Common myeloid progenitor, CD34-positive (primary cell): ENCODE results near the gene TM9SF1.

ENCODE experiments used
- CTCF ChIA-PET: fragments of 350-600 bp; sonication (Branson Sonifier 250); formaldehyde crosslinking; loops from one replicate; lab custom pipeline; 2021; ENCODE audit warnings: antibody characterized with exemption; lab: Charles Lee
- POLR2A ChIA-PET: fragments of 350-600 bp; sonication (Branson Sonifier 250); formaldehyde crosslinking; loops from one replicate; lab custom pipeline; 2021; ENCODE audit warnings: antibody characterized with exemption; lab: Charles Lee
- DNase-seq, 3 donors: peaks; one replicate each; pipeline versions ENCODE4 v3.0.0 to v3.0.0-alpha.2; 2013
- H3K27ac ChIP-seq, 2 experiments: 1 replicate in 1 of 2; 2 replicates in 1 of 2; pipeline ENCODE4 v1.7.0; 2013; ENCODE audit warnings: inconsistent platforms in 2 of 2, low read length in 2 of 2, mild to moderate bottlenecking in 2 of 2, low read depth in 1 of 2, moderate library complexity in 1 of 2; ENCODE audit not compliant: severe bottlenecking in 2 of 2, insufficient read depth in 1 of 2, poor library complexity in 1 of 2
- H3K27me3 ChIP-seq, 5 experiments: replicated peaks in 2 of 5; 1 replicate in 3 of 5; 2 replicates in 2 of 5; pipeline versions ENCODE4 v1.6.1 to v1.7.0; 2013; ENCODE audit warnings: low read length in 4 of 5, mild to moderate bottlenecking in 2 of 5, moderate library complexity in 2 of 5, inconsistent platforms in 1 of 5; ENCODE audit not compliant: insufficient read depth in 5 of 5, control insufficient read depth in 4 of 5
- H3K36me3 ChIP-seq, 4 experiments: 1 replicate in 2 of 4; 2 replicates in 2 of 4; pipeline versions ENCODE4 v1.6.1 to v1.7.0; 2013; ENCODE audit warnings: low read length in 3 of 4, control low read depth in 1 of 4, mild to moderate bottlenecking in 1 of 4; ENCODE audit not compliant: control insufficient read depth in 4 of 4, insufficient read depth in 4 of 4
- H3K4me1 ChIP-seq, 4 experiments: 1 replicate in 3 of 4; 2 replicates in 1 of 4; pipeline versions ENCODE4 v1.6.1 to v1.7.1; 2013; ENCODE audit warnings: low read length in 3 of 4, mild to moderate bottlenecking in 3 of 4, control low read depth in 1 of 4, inconsistent platforms in 1 of 4, moderate library complexity in 1 of 4; ENCODE audit not compliant: control insufficient read depth in 4 of 4, insufficient read depth in 4 of 4; ENCODE audit errors: control extremely low read depth in 1 of 4
- H3K4me3 ChIP-seq, 7 experiments: 1 replicate in 4 of 7; 2 replicates in 3 of 7; pipeline versions ENCODE4 v1.5.1 to v1.7.0; 2013; ENCODE audit warnings: mild to moderate bottlenecking in 7 of 7, low read length in 6 of 7, moderate library complexity in 6 of 7, inconsistent platforms in 2 of 7, low read depth in 2 of 7, control low read depth in 1 of 7; ENCODE audit not compliant: insufficient read depth in 4 of 7, control insufficient read depth in 1 of 7; ENCODE audit errors: extremely low read depth in 1 of 7
- H3K9me3 ChIP-seq, 5 experiments: 1 replicate in 4 of 5; 2 replicates in 1 of 5; pipeline versions ENCODE4 v1.6.1 to v1.7.1; 2013; ENCODE audit warnings: low read length in 4 of 5, mild to moderate bottlenecking in 2 of 5, inconsistent platforms in 1 of 5, low read depth in 1 of 5, moderate library complexity in 1 of 5; ENCODE audit not compliant: control insufficient read depth in 4 of 5, insufficient read depth in 2 of 5; ENCODE audit errors: control extremely low read depth in 1 of 5
- WGBS: methylation state at CpG from one replicate; pipeline ENCODE4 v1.1.5; 2013; ENCODE audit not compliant: insufficient coverage; 5-methylcytosine and 5-hydroxymethylcytosine counted together

Gene TM9SF1

DNA sequence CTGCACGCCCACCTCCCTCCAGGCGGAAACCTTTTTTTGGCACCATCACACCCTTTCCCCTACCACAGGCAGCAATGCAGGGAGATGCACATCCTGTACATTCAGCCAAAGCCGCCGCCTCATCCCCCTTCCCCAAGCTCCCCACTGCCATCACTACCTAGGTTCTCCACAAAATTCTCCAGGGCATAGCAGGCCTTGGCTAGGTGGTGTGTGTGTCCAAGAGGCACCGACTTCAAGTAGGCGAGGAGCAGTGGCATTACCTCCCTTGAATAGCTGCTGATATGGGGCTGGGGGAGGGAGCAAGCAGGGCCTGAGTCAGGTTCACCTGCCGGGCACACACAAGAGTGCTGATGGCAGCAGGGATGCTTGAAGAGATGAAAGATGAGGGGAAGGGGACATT lies 10.2 kb downstream of the TM9SF1 start:
- H3K36me3 ChIP-seq = peaks cover 11 to 79% (median 50%) of the 10 kb centered on the region in 4 experiments
- H3K27ac ChIP-seq = no peak overlapping the region

DNA sequence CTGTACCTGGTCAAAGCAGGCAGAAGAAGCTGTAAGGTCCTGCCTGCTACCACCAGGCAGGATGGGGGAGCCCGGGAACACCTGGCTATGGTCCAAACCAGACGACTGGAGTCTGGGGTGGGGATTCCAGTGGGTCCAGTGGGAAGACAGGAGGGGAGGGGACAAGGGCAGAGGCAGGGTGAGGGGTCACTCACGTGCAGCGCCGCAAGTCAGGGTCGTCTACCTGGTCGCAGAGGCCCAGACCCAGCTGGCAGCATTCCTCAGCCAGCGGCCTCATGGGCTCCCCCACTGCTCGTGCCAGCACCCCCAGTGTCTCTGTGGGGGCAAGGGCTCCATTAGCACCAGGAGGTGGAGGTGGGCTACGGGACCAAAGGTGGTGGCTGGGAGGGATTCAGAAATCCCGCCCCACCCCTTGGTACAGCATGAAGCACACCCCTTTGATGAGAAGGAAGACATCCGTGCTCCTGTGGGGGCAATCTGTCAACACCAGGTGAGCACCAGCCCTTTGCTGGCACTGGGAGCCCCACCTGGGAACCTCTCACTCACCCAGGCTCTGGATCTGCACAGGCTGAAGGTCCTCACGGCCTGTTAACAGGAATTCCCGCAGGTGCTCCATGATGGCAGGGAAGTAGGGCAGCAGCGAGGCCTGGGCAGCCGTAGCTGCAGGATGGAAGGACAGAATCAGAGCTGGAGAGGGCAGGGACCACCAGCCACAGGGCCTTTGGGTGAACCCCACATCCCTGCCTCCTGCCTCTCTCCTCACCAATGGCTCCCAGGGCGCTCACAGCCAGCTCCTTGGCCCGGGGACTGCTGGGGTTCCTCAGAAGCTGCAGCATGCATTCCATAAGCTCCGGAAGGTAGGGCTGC lies 10.9 kb downstream of the TM9SF1 start:
- Histone ChIP-seq H3K4me1 (peaks cover 0 to 21% (median 18%) of the 10 kb centered on the region in 4 experiments), H3K4me3 (no peak overlapping the region), H3K36me3 (peaks cover 11 to 84% (median 57%) of the 10 kb centered on the region in 4 experiments), H3K27me3 (no peaks in the 10 kb centered on the region), H3K9me3 (no peaks in the 10 kb centered on the region), H3K27ac (no peak overlapping the region)
- POLR2A ChIA-PET = no interaction called here
- WGBS = 96% methylated on average over 19 of the region's 19 CpGs
- no peak for DNase-seq
- CTCF ChIA-PET = interaction anchor here (1.4 to 3.2 kb wide), 2 partner anchors 58 kb away, joined by 4 to 14 read pairs; partner anchors contain the start of gene TINF2

More for the DNA sequence above, 10.2 kb downstream of the TM9SF1 start:
- H3K9me3 ChIP-seq = no peaks in the 10 kb centered on the region
- CTCF ChIA-PET = interaction anchor here (0.9 to 4.4 kb wide), 4 partner anchors 10 to 59 kb away, joined by 4 to 19 read pairs (median 10); partner anchors contain the start of genes REC8, TINF2 and TM9SF1
- H3K27me3 ChIP-seq = no peaks in the 10 kb centered on the region
- H3K4me1 ChIP-seq = peaks cover 0 to 25% (median 20%) of the 10 kb centered on the region in 4 experiments
- no peak for DNase-seq
- POLR2A ChIA-PET = no interaction called here
- H3K4me3 ChIP-seq = no peak overlapping the region
- 100% methylated on average over 2 of the region's 7 CpGs for whole genome bisulfite sequencing

DNA sequence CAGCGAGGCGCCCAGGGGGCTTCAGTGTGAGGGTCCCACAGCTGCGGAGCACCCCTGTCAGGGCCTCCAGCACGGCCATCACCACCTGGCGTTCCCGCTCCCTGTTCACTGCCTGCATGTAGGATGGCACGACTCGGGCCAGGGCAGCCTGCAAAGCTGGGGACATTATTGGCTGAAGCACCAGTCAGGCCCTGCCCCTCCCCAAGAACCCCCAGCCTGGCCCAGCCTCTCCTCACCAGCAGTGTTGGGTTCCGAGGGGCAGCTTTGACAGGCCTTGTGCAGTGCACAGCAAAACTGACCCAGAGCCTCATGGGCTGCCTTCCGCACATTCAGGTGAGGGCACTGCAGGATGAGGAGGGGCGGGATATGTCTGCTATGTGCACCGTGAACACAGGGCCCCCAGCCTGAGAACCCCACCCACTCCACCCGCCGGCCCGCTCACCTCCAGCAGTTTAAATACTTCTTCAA lies 12.2 kb downstream of the TM9SF1 start:
- Histone ChIP-seq H3K4me3 (no peak overlapping the region), H3K9me3 (no peaks in the 10 kb centered on the region), H3K27ac (no peak overlapping the region), H3K4me1 (peaks cover 0 to 10% (median 9%) of the 10 kb centered on the region in 4 experiments), H3K36me3 (peaks cover 14 to 93% (median 70%) of the 10 kb centered on the region in 4 experiments), H3K27me3 (no peaks in the 10 kb centered on the region)
- ChIA-PET CTCF (no interaction called here), POLR2A (no interaction called here)
- WGBS = 96% methylated on average over 13 of the region's 15 CpGs
- DNase-seq = no peak

DNA sequence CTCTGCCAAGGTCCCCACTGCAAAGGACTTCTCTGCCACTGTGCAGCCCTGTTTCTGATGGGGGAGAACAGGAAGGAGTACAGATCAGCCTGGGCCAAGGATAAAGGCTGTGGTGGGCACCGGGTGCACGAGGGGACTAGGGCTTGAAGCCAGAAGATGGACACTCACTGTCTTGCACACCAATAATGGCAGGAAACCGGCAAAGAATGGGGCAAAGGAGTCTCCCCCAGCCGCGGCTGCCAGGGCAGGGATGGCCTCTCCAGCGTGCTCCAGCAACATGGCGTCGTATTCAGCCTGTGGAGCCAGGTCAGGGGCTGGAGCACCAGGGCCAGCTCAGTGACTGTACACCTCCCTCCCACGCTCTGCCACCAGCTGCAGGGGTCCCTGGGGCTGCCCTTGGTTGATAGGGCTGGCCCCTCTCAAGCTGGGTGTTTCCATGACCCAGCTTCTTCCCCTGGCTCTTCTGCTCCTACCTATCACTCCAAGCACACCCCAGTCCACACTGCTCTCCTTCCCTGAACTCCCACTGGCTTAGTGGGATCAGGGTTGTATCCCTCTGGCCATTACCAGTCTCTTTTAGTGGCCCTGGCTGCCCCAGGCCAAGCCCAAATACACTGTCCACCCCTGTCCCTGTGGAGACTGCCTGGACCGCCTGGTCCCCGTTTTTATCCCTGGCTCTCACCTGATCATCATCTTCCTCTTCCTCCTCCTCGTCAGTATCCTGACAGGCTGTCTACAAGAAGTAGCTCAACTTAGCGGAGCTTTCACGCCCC lies 12.9 kb downstream of the TM9SF1 start:
- Histone ChIP-seq H3K4me1 (peaks cover 0 to 2% (median 1%) of the 10 kb centered on the region in 4 experiments), H3K36me3 (peaks cover 14 to 94% (median 77%) of the 10 kb centered on the region in 4 experiments), H3K9me3 (no peaks in the 10 kb centered on the region), H3K27ac (peak overlapping the region in 1 of 2 experiments; percentile 6), H3K4me3 (no peak overlapping the region), H3K27me3 (no peaks in the 10 kb centered on the region)
- DNase-seq = no peak
- WGBS = 93% methylated on average over 11 of the region's 14 CpGs
- ChIA-PET POLR2A (no interaction called here), CTCF (interaction anchor here (1.6 kb wide), 1 partner anchor 115 kb away, joined by 4 read pairs; no protein-coding TSS in a partner anchor)

DNA sequence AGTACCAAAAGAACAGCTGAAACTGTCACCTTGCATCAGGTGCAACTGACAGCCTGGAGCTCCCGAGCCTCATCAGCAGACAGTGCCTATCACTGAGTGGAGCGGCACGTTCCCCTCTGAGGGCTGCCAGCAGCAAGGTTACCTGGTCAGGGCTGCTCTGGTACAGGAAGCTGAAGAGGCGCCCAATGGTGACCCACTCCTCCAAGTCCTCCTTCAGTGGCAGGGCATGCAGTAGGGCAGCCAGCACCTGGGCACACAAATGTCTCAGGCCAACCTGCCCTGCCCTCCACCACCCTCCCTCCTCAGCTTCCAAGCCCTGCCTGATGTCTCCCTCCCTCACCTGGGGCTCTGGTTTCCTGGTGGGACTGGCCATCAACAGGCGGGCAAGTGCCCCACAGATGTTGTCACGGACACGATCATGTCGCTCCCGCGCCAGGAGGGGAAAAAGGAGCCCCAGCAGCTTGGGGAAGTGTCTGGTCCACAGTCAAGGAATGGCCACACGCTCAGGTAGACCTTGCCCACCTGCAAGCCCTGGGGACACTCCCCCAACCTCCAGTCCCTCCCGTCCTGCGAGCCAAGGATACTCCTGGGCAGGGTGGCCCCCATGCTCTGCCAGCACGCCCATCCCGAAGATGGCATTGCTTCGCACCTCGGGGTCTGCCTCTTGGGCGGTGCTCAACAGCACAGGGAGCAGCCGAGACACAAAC lies 13.7 kb downstream of the TM9SF1 start:
- no peaks in the 10 kb centered on the region for H3K4me1 ChIP-seq
- 95% methylated on average over 14 of the region's 19 CpGs for WGBS
- no peaks in the 10 kb centered on the region for H3K9me3 ChIP-seq
- peaks cover 14 to 100% (median 77%) of the 10 kb centered on the region in 4 experiments for H3K36me3 ChIP-seq
- DNase-seq = no peak
- no peaks in the 10 kb centered on the region for H3K27me3 ChIP-seq
- POLR2A ChIA-PET = interaction anchor here (0.5 kb wide), 1 partner anchor 13 kb away, joined by 3 read pairs; no protein-coding TSS in a partner anchor
- CTCF ChIA-PET = interaction anchor here (1.6 to 3.4 kb wide), 2 partner anchors 20 to 116 kb away, joined by 4 to 17 read pairs; partner anchors contain the start of gene IRF9
- H3K4me3 ChIP-seq = no peak overlapping the region
- no peak overlapping the region for H3K27ac ChIP-seq

DNA sequence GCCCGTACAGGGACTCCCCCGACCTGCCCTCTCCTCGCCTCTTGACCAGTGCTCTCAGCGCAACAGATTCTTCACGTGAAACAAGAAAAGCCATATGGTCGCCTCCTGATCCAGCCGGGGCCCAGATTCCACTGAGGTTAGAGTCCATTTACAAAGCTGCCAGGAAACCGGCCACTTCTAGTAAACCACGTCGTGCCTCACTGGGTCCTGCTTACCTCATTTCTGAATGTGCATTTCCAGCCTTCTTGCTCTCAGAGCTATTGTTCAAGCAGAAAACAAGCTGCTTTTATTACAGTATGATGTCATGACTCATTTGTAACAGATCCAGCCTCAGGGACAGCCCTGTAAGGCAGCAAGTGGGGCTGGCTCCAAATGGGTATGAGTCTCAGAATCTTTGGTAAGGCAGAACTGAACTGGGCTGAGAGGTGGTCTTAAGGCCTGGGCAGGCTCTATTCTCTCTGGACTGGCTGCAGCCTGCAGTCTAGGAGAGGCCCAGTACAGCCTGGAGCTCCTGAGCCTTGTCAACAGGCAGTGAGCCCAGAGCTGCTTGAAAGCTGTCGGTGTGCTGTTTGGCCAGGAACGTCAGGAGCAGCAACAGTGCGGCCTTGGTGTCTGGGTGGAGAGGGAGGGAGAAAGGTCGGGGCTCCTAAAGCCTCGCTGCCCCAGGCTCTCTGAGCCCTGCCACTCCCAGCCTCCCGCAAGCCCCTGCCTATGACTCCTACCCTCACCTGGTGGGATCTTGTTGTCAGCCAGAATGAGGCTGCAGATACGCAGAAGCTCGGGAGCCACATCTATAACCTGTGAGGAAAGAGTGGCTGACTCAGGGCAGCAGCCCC lies 15.1 kb downstream of the TM9SF1 start:
- H3K27ac ChIP-seq = no peak overlapping the region
- H3K9me3 ChIP-seq = no peaks in the 10 kb centered on the region
- ChIA-PET CTCF (interaction anchor here (1.2 to 3.4 kb wide), 5 partner anchors 8 to 117 kb away, joined by 3 to 17 read pairs (median 3); partner anchors contain the start of genes IPO4, IRF9 and PSME2), POLR2A (no interaction called here)
- no peaks in the 10 kb centered on the region for H3K4me1 ChIP-seq
- H3K27me3 ChIP-seq = no peaks in the 10 kb centered on the region
- DNase-seq = no peak
- peaks cover 7 to 97% (median 68%) of the 10 kb centered on the region in 4 experiments for H3K36me3 ChIP-seq
- 94% methylated on average over 12 of the region's 18 CpGs for whole genome bisulfite sequencing
- H3K4me3 ChIP-seq = no peak overlapping the region
